Brain pericyte (primary cell): ENCODE measurements around the gene FAM20A.

Source experiments
- DNase-seq: peaks from one replicate; pipeline ENCODE4 v3.0.0-alpha.2; 2012; ENCODE audit warnings: low read depth, low spot score

FAM20A gene

DNA sequence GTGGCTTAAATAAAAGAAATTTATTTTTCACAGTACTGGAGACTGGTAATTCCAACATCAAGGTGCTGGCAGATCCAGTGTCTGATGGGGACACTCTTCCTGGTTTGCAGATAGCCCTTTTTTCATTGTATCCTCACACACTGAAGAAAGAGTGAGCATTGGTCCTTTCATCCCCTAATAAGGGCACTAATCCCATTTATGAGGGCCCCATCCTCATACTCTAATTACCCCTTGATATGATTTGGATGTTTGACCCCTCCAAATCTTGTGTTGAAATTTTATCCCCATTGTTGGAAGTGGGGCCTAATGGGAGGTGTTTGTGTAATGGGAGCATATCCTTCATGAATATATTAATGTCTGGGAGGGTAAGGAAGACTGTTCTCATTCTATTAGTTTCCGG, 9.4 kb upstream of the FAM20A start:
- DNase-seq, result no peak

DNA sequence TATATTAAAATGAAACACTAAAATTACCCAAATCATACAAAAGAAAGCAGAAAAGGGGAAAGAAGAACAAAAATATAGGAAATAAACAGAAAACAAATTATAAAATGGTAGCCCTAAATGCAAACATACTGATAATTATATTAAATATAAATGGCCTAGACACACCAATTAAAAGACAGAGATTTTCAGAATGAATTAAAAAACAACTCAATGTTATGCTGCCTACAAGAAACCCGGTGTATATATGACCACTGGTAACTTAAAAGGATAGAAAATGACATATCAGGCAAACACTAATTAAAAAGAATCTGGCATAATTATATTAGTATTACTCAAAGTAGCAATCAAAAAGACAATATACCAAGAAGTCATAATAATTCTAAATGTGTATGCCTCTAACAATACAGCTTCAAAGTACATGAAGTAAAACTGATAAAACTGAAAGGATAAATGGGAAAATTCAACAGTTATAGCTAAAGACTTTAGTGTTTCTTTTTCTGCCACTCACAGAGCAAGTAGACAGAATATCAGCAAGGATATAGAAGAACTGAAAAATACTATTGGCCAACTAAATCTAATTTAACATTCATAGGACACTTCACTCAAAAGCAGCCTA, 7.5 kb upstream of the FAM20A start:
- no peak for DNase-seq

DNA sequence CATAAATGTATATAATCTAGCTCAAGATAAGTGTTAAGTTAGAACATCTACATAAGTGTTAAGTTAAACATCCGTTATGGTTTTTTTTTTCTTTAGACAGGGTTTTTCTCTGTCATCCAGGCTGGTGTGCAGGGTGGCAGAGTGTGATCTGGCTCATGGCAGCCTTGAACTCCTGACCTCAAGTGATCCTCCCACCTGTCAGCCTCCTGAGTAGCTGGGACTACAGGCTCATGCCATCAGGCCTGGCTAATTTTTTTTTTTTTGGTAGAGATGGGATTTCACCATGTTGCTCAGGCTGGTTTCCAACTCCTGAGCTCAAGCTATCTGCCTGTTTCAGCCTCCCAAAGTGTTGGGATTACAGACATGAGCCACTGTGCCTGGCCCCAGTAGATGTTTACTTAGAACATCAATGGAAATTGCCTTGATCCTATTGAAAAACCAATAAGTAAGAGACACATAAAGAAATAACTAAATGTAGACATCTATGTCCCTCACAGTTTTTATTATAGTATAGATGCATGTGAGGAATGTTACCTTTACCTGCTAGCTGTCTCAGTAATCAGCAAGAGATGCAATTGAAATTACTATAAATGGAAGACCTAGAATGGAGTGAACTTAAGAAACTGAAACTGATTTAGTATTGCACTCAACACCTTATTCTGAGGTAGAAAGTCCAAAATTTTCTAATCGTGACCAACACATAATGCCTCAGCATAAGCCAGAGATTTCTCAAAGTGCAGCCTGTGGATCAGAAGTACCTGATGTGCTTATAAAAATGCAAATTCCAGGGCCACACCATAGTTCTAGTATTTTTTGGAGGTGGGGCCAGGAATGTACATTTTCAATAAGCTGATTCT, 5.5 kb upstream of the FAM20A start:
- no peak for DNase-seq

DNA sequence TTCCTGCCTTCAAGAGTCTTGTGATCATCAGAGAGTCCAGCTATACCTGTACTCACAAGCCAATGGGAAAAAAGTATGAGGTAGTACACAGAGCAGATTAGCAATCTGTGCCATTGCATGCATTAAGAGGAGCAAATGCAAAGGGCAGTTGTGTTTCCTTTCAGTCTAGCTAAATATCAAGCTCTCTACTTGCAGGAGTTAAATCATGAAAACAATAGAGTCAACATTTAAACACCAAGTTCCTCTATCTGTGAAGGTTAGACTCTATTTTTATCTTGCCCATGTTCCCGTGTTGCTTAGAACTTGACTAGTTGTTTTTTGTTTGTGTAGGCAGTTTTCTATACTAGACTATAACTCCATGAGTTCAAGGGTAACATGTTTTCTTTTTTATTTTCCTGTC, 4.7 kb upstream of the FAM20A start:
- no peak for DNase-seq

GRCh38 chr17:68603656-68604055, 2.5 kb upstream of the FAM20A start:
- no peak for DNase-seq

DNA sequence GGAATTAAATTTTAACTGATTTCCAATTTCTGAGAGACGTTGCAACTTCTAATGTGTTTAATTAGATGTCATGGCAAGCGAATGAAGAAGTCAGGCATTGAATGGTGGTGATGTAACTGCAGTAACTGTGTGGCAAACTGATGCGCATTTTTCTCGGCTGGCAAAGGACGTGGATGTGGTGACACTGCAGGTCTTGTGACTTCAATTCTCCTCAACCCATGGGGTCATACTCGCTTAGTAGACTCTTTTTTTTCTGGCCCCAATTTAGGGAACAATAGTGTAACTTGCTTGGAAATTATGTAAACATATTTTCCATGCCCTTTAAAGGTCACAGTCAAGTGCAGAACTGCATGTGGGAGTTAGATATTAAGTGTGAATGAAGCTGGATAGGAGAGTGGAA, 1.9 kb upstream of the FAM20A start:
- DNase-seq, result no peak

- no peak for DNase-seq
Observed at GRCh38 chr17:68602289-68602688, 1.1 kb upstream of the FAM20A start.

GRCh38 chr17:68601565-68602288, 560 bp upstream of the FAM20A start:
- no peak for DNase-seq

- no peak for DNase-seq
Observed at GRCh38 chr17:68600067-68600930, 868 bp downstream of the FAM20A start.

- no peak for DNase-seq
Observed at GRCh38 chr17:68599552-68600066, 1.6 kb downstream of the FAM20A start.

GRCh38 chr17:68599091-68599490, 2.1 kb downstream of the FAM20A start:
- no peak for DNase-seq

DNA sequence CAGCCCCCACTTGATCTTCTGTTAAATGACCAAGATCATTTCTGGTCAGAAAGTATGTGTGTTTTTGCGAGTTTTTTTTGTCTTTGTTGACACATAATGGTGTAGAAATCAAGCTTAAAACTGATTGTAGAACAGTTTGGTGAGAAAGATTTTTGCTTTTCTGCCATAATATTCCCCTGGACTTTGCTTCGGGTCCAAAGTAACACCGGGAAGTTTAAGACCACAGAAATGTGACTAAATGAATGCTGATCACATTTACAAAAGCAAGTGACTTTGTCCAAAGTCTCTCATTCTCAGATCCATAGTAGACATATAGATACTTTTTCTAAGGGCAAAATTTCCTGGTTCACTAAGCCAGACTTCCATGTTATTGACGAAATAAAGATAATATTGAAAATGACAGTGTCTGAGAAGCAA, 2.6 kb downstream of the FAM20A start:
- no peak for DNase-seq

DNA sequence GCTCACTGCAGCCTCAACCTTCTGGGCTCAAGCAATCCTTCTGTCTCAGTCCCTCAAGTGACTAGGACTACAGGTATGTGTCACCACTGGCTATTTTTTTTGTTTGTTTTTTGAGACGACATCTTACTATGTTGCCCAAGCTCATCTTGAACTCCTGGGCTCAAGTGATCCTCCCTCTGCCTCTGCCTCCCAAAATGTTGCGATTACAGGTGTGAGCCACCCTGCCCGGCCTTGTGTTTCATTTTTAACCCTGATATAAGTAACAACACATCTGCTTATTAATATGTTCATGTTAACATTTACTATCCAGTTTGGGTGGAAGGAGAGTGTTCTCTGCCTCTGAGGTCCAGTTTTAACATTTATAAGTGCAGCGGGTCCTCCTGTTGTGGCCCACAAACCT, 3.1 kb downstream of the FAM20A start:
- no peak for DNase-seq

DNA sequence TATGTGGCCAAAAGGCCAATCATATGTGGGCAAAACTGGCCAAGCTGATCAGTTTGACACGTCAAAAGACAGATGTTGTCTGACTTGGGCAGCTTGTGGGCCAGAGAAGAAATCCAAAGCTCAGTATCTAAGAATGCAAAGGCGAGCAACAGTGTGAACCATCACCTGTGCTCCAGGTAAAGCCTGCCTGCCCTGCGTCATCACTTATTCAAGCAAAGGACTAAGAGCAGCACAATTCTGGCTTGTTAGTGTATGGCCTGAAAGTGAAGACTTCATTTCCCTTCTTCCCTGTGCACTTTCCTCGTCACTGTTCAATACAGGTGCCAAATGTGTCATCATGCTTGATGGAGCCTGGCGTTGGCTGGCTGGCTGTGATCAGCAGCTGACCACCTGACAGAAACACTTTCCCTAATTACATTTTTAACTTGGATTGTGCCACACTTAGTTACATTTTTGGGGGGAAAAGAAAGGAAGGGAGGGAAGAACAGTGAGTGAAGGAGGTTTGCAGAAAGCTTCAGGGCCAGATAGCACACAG, 4.7 kb downstream of the FAM20A start:
- no peak for DNase-seq

DNA sequence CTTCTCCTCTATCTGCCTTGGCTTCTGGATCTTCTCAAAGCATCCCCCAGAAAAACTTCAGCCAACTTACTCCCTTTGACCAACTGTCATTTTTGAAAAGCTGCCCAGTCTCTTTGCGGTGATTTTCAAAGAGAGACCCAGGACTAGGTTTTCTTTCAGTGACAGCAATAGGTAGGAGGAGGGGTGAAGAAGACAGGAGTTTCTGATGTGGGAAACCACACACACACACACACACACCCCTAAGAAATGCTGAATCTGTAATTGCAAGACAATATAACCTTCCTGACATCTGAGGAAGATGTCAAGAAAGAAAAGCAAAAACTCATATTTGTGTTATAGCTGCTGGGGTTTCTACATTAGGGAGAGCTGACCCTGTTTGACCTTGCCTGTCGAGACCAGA, 5.2 kb downstream of the FAM20A start:
- no peak for DNase-seq

- DNase-seq, result no peak
Observed at GRCh38 chr17:68595496-68595895, 5.7 kb downstream of the FAM20A start.

DNA sequence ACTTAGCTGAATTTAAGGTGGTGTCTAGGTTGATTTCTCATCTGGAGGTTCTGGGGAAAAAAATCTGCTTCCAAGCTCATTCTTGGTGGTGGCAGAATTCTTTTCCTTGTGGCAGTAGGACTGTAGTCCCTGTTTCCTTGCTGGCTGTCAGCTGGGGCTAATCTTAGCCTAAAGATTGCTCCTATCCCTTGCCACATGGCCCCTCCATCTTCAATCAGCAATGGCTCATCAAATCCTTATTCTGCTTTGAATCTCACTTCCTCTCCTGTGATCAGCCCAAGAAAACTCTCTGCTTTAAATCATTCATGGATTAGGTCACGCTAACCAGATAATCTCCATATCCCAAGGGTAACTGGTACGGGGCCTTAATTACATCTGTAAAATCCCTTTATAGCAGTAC, 6.6 kb downstream of the FAM20A start:
- DNase-seq, result no peak

DNA sequence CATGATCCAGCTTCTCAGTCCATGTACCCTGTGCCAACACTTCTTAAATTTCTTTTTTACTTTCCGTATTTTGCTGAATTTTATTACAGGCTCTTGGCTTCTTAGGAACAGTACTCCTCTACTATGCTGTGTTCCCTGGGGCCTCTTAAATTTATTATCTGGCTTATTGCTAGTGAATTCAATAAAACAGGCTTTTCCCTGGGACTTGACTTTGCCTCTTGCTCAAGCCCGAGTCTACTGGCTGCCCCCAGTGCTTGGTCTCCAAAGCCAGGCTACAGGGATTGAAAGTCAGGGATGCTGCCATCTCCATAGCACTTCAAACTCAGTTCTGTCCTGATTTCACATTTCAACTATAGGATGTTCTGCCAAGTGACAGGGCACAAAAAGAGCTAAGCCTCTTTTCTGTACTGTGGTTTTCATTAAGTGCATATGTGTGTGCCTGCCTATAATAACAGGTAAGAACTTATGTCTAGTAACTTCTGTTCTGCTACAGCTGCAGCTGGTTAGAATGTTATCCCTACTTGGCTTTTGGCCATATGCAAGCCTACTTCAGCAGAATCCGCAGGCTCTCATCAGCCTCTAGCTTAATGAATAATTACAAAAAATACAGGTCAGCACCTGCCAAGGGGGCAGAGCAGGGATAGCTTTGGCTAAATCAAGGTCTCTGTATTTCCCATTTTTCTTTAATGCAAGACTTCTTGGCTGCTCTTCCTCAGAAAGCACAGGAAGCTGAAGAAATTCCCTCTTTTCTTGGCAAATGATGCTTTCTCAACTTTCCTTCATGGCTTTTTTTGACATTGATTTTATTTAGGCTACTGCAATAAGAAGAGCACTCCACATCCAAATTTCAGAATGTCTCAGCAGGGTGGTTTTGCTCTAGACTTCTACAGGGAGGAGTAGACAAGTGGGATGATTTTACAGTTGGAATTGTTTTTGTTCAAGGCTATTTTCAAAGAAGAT, 8.2 kb downstream of the FAM20A start:
- DNase-seq, result no peak

- no peak for DNase-seq
Observed at GRCh38 chr17:68592009-68592408, 9.2 kb downstream of the FAM20A start.

- DNase-seq, result no peak
Observed at GRCh38 chr17:68591583-68591982, 9.6 kb downstream of the FAM20A start.
